ENCODE measurements around the gene CUL3. TPM values are rescaled to one million over a fixed set of nuclear protein-coding genes. Genes with fewer than 3 reads are reported as not detected.

Gene CUL3
- total and polyA plus RNA-seq, 2 of the 13 experiments (the other 11 are each of a cell fraction or from before 2014, with no cell fraction given) = 33.2 to 62.3 TPM

- TF ChIP-seq ZNF281 (CRISPR knock-in tag; IDR thresholded peaks at IDR 0.05; ENCODE audit: borderline replicate concordance) = peak; percentile 29; the same call in 1 of the 2 replicates
- TF ChIP-seq AFF4 (CRISPR knock-in tag; IDR thresholded peaks at IDR 0.05) = no peak
- TF ChIP-seq ZNF572 (CRISPR knock-in tag; IDR thresholded peaks at IDR 0.05) = 0 out of 2 replicates have a peak, but pooled peaks have one; percentile 42
- no peak for TF ChIP-seq MTA3 (CRISPR knock-in tag; IDR thresholded peaks at IDR 0.05)
- TF ChIP-seq PCBP2 (optimal IDR thresholded peaks at IDR 0.05; ENCODE audit: low read depth, low read length, poor library complexity, severe bottlenecking) = no peak
- TF ChIP-seq SMAD1 (CRISPR knock-in tag; IDR thresholded peaks at IDR 0.05; ENCODE audit: borderline replicate concordance, low read depth) = no peak
- no peak for TF ChIP-seq DPF2 (CRISPR knock-in tag; IDR thresholded peaks at IDR 0.05; ENCODE audit: borderline replicate concordance, low read depth)
- TF ChIP-seq YY1 (IDR thresholded peaks at IDR 0.05; ENCODE audit: insufficient read depth, insufficient replicate concordance, low read depth, low read length) = no peak
- no peak for TF ChIP-seq ETV5 (CRISPR knock-in tag; IDR thresholded peaks at IDR 0.05; ENCODE audit: borderline replicate concordance)
- 0 out of 2 replicates have a peak, but pooled peaks have one; percentile 41 for TF ChIP-seq CHCHD3 (CRISPR knock-in tag; IDR thresholded peaks at IDR 0.05)
- TF ChIP-seq ZNF780A (CRISPR knock-in tag; IDR thresholded peaks at IDR 0.05) = 0 out of 2 replicates have a peak, but pooled peaks have one; percentile 9
- TF ChIP-seq MXD4 (CRISPR knock-in tag; IDR thresholded peaks at IDR 0.05) = no peak
- TF ChIP-seq ZNF430 (CRISPR knock-in tag; IDR thresholded peaks at IDR 0.05) = peak; percentile 29; the same call in 1 of the 2 replicates
- 0 out of 2 replicates have a peak, but pooled peaks have one; percentile 12 for TF ChIP-seq REL (CRISPR knock-in tag; conservative IDR thresholded peaks at IDR 0.05)
- TF ChIP-seq ASH2L (IDR thresholded peaks at IDR 0.05; ENCODE audit: insufficient read length, low read depth, low read length) = peak; percentile 65
- 0 out of 2 replicates have a peak, but pooled peaks have one; percentile 13 for TF ChIP-seq ZNF296 (CRISPR knock-in tag; conservative IDR thresholded peaks at IDR 0.05)
These were observed 915 bp downstream of the CUL3 start (continued) for GRCh38 chr2:224584111-224584784.
